K562 (cell line): ENCODE data around the gene MINK1.

Experiments
- POLR2H ChIP-seq: IDR thresholded peaks from 2 replicates; pipeline ENCODE4 v1.6.1; 2016; ENCODE audit warnings: missing genetic modification characterization, low read depth, mild to moderate bottlenecking, control low read depth, missing compliant biosample characterization, moderate library complexity
- SOX6 ChIP-seq: fragments of 450-650 bp; IDR thresholded peaks from 2 replicates; pipeline ENCODE4 v1.6.1; 2014; ENCODE audit warnings: mild to moderate bottlenecking
- TOE1 ChIP-seq, 2 experiments: fragments of 450-650 bp in 1 of 2; sonication (generic) in 1 of 2; formaldehyde crosslinking in 1 of 2; IDR thresholded peaks; 2 replicates each; pipeline versions ENCODE4 v1.7.1 to v1.8.0; 2016 to 2022; ENCODE audit warnings: borderline replicate concordance in 2 of 2, mild to moderate bottlenecking in 2 of 2, antibody characterized with exemption in 1 of 2, inconsistent platforms in 1 of 2, low read depth in 1 of 2, missing genetic modification reagents in 1 of 2, moderate library complexity in 1 of 2
- ZFPM2 ChIP-seq: fragments of 250-450 bp; sonication (Bioruptor Pico); IDR thresholded peaks from 2 replicates; pipeline ENCODE4 v1.5.1; 2022; ENCODE audit warnings: mild to moderate bottlenecking
- TF ChIP-seq, protein P1 (sequence below): sonication (generic); formaldehyde crosslinking; IDR thresholded peaks from 2 replicates; pipeline ENCODE4 v1.9.0; 2022; ENCODE audit warnings: mild to moderate bottlenecking, missing genetic modification reagents

DNA sequence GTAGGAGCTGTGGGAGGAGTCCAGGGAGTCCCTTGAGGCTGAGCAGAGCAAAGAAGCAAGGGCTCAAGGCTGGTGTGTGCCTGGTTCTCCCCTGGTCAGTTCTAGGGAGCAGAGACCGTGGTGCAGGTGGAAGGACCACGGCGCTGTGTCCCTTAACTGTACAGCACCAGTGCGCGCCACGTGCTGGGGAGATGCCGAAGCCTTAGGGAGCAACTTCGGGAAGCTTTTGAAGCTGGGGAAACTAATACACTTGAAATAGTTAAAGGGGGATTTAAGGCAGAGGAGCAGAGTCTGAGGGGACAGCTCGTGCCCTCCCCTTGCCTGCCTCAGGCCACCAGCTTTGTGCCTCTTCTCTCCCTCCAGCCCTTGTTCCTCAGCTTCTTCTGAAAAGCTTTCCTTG lies 27.5 kb downstream of the MINK1 start:
- TF ChIP-seq ZFPM2 (CRISPR knock-in tag) = no peak
- TF ChIP-seq, protein P1, sequence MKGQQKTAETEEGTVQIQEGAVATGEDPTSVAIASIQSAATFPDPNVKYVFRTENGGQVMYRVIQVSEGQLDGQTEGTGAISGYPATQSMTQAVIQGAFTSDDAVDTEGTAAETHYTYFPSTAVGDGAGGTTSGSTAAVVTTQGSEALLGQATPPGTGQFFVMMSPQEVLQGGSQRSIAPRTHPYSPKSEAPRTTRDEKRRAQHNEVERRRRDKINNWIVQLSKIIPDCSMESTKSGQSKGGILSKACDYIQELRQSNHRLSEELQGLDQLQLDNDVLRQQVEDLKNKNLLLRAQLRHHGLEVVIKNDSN (CRISPR knock-in tag) = no peak
- no peak for TF ChIP-seq SOX6
- no peak for TF ChIP-seq POLR2H (tag)
- no peak for TF ChIP-seq TOE1 (IDR thresholded peaks at IDR 0.05; ENCODE audit: borderline replicate concordance)
- no peak for TF ChIP-seq TOE1 (CRISPR knock-in tag; IDR thresholded peaks at IDR 0.05; ENCODE audit: borderline replicate concordance, low read depth)
